ENCODE data around the gene TSSK6.
A peak's percentile ranks its signal among the peaks of the same experiment; 100 is the strongest.

The TSSK6 gene

DNA sequence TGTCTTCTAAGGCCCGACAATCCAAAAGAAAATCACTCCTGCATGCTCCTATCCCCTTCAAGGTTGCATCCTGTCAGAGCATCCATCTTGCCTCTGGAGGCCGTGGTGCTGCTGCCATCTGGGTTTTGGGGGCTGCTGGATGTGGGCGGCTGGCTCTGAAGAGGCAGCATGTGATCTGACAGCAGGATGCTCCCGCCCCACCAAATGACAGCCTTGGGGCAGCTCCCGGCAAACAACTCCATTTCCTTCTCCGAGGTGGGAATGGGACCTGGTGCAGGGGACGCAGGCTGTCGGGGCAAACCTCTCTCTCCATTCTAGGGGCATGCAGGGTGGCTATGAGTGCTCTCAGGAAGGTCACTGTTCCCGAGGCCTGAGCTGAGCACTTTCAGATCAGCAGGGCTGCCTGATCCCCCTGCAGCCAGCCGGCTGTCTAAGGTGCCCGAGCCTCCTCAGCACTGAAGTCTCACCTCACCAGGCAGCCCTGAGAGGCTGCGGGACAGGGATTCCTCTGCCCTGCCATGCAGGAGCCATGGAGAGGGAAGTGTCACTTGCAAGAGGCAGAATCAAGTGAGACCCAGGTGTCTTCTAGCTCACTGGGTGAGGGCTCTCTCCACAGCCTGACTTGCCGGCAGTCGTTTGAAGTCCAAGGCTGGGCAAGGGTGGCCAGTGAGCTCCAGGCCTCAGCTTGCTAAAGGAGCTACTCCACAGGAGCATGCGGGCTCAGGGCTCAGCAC, 28.8 kb downstream of the TSSK6 start:
- H3K4me3 ChIP-seq (replicated peaks; ENCODE audit: low read depth, low read length): no peak overlapping the region

GRCh38 chr19:19485998-19486290, 29.4 kb downstream of the TSSK6 start:
- DNase-seq (ENCODE audit: low read depth): no peak
- TF ChIP-seq, protein P1, sequence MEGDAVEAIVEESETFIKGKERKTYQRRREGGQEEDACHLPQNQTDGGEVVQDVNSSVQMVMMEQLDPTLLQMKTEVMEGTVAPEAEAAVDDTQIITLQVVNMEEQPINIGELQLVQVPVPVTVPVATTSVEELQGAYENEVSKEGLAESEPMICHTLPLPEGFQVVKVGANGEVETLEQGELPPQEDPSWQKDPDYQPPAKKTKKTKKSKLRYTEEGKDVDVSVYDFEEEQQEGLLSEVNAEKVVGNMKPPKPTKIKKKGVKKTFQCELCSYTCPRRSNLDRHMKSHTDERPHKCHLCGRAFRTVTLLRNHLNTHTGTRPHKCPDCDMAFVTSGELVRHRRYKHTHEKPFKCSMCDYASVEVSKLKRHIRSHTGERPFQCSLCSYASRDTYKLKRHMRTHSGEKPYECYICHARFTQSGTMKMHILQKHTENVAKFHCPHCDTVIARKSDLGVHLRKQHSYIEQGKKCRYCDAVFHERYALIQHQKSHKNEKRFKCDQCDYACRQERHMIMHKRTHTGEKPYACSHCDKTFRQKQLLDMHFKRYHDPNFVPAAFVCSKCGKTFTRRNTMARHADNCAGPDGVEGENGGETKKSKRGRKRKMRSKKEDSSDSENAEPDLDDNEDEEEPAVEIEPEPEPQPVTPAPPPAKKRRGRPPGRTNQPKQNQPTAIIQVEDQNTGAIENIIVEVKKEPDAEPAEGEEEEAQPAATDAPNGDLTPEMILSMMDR (IDR thresholded peaks at IDR 0.05; ENCODE audit: low read length, missing control alignments): no peak
- H3K4me3 ChIP-seq (replicated peaks; ENCODE audit: low read depth, low read length): no peak overlapping the region

More for the DNA sequence above, 28.8 kb downstream of the TSSK6 start:
- no peak for DNase-seq (ENCODE audit: low read depth)
- TF ChIP-seq, protein P1 (IDR thresholded peaks at IDR 0.05; ENCODE audit: low read length, missing control alignments): no peak

- TF ChIP-seq, protein P1 (IDR thresholded peaks at IDR 0.05; ENCODE audit: low read length, missing control alignments): no peak
- no peak overlapping the region for H3K4me3 ChIP-seq (replicated peaks; ENCODE audit: low read depth, low read length)
- DNase-seq (ENCODE audit: low read depth): peak; percentile 48
These were observed 30.0 kb downstream of the TSSK6 start for GRCh38 chr19:19485161-19485997.

DNA sequence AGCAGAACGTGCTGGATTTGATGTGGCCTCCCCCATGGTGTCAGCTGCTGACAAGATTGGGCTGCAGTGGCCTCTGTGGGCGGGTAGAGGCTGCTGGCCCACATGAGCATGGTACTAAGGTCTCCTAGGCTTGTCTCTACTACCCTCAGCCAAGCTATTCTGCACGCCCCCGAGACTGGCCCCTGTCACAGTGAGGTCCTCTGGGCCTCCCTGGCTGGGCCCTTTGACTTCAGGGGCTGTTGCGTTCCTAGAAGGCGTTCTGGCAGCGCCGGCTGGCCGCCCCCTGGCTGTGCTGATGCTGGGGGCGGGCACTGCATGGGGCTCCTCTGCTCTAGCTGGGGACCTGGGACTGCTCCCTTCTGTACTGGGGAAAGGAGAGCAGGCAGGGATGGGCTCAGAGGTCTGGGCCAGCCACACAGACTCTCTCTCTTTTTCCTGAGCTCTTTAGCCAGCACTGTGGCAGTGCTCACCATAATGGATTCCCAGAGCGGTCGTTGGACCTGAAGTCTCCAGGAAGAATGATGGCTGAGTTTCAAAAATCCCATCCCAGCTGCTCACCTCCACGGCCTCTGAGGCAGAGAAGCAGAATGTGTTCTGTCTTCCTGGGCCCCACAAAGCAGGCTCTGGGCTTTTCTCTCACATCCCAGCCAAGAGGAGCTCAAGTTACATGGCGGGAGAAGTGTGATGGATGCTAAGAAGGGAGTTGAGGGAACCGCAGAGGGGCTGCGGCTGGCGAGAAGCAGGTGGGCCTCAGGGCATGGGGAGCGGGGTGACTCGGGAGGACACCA, 32.3 kb downstream of the TSSK6 start:
- H3K4me3 ChIP-seq (replicated peaks; ENCODE audit: low read depth, low read length): no peak overlapping the region
- no peak for DNase-seq (ENCODE audit: low read depth)
- TF ChIP-seq, protein P1 (IDR thresholded peaks at IDR 0.05; ENCODE audit: low read length, missing control alignments): no peak

GRCh38 chr19:19480688-19481087, 34.7 kb downstream of the TSSK6 start:
- no peak overlapping the region for H3K4me3 ChIP-seq (replicated peaks; ENCODE audit: low read depth, low read length)
- DNase-seq (ENCODE audit: low read depth): no peak
- TF ChIP-seq, protein P1 (IDR thresholded peaks at IDR 0.05; ENCODE audit: low read length, missing control alignments): no peak

GRCh38 chr19:19477705-19478383, 37.5 kb downstream of the TSSK6 start:
- TF ChIP-seq, protein P1 (IDR thresholded peaks at IDR 0.05; ENCODE audit: low read length, missing control alignments): no peak
- H3K4me3 ChIP-seq (replicated peaks; ENCODE audit: low read depth, low read length): no peak overlapping the region
- DNase-seq (ENCODE audit: low read depth): no peak
